GM13976 (cell line): ENCODE results near the gene PARD3.

ENCODE experiments used
- DNase-seq: peaks from one replicate; pipeline ENCODE4 v3.0.0; 2012; ENCODE audit warnings: low spot score
- CTCF ChIP-seq: IDR thresholded peaks from 2 replicates; pipeline ENCODE4 v1.5.1; 2012; ENCODE audit warnings: borderline replicate concordance, mild to moderate bottlenecking; ENCODE audit not compliant: insufficient read depth; ENCODE audit errors: extremely low read depth, missing control alignments, control extremely low read depth
- in situ Hi-C: fragments of 300-500 bp; cut with MboI; formaldehyde crosslinking; loops from one replicate; pipeline ENCODE4 v1.12.0; 2022; ENCODE audit warnings: low sequenced_read_pairs, mixed read lengths, inconsistent platforms; ENCODE audit not compliant: unreplicated experiment

Gene PARD3

DNA sequence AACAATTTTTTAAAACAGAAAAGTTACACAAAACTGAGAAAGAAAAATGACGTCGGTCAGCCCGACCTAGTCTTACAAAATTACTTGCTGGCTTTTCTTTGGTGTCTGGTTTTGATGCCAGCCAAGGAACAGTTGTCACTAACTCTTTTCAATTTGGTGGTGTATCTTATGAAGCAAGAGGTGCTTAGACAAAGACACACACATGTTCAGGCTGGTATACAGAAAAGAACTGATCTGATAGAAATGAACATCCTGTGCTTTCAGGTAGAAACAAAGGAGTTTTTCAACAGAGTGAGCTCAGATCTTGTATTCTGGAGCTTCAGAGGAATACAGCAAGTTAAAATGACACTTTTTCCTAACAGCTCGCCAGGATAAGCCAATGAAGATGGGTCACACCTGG lies 43.6 kb downstream of the PARD3 start:
- in situ Hi-C loops = no loop called here
- no peak for DNase-seq
- TF ChIP-seq CTCF = no peak

- in situ Hi-C loops = no loop called here
- DNase-seq = no peak
- no peak for TF ChIP-seq CTCF
Measured at GRCh38 chr10:34771106-34771505, 44.0 kb downstream of the PARD3 start.

DNA sequence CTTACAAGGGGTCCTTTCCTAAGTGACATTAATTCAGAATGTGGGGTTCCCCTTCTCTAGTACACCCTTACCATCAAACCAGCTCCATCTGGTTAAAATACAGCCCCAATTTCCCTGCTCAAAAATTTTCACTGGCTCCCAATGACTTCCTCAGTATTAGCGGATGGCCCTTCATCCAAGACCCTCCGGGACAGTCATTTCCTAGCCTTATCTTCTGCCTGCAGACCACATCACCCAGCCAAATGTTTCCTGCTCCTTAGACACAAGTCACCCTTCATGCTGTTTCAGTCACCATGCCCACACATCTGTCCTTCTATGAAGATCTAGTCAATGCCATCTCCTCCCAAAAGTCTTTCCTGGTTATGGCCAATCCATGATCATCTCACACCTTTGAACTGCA lies 45.2 kb downstream of the PARD3 start:
- no peak for TF ChIP-seq CTCF
- no peak for DNase-seq
- in situ Hi-C loops = no loop called here

GRCh38 chr10:34768972-34769330 lies 46.1 kb downstream of the PARD3 start:
- no peak for DNase-seq
- in situ Hi-C loops = no loop called here
- TF ChIP-seq CTCF = no peak

DNA sequence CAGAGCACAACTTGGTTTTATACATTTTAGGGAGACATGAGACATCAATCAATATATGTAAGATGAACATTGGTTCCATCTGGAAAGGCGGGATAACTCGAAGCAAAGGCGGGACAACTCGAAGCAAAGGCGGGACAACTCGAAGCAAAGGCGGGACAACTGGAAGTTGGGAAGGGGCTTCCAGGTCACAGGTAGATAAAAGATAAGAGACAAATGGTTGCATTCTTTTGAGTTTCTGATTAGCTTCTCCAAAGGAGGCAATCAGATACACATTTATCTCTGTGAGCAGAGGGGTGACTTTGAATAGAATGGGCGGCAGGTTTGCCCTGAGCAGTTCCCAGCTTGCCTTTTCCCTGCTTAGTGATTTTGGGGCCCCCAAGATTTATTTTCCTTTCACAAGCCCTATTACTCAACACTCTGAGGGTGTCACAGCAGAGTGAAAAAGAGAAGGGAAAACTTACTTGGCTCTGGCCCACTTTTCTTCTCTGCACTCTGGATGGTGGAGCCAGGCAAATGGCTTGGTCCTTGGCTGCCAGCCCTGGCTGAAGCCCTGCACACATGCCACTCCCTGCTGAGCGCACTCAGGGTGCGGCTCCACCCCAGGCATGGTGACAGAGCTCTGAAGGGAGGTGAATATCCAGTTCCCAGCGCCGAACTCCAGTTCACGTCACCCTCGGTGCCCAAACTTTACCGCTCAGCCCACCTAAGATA lies 46.7 kb downstream of the PARD3 start:
- no peak for TF ChIP-seq CTCF
- DNase-seq = no peak
- in situ Hi-C loops = no loop called here

GRCh38 chr10:34766811-34767494 lies 48.1 kb downstream of the PARD3 start:
- no peak for DNase-seq
- in situ Hi-C loops = no loop called here
- no peak for TF ChIP-seq CTCF
